Left ventricle myocardium superior (tissue), 1 donor: ENCODE results near the gene TMEM213. TPM values are rescaled to one million over a fixed set of nuclear protein-coding genes. Genes with fewer than 3 reads are reported as not detected.
"Not testable (repeated sequence)": the region's sequence is repeated elsewhere in the genome, so short reads cannot be mapped to it uniquely, and the experiment has no call there.

Source experiments
- ATAC-seq: fragments of 200-7000 bp; cut with Tn5 transposase; one replicate; pipeline ENCODE4 v1.9.1; 2020; ENCODE audit warnings: mild to moderate bottlenecking, moderate library complexity
- DNase-seq: peaks from one replicate; pipeline ENCODE4 v3.0.0-alpha.2; 2020
- intact Hi-C: fragments of 100-400 bp; cut with micrococcal nuclease; formaldehyde crosslinking; loops from one replicate; pipeline ENCODE4 v1.11.0; 2022
- total RNA-seq: library from RNA; stranded (reverse); fragmentation: NEBNext Ultra II Directional; extraction: Animal tissue kit (Norgen Biotek cat#: 25700); gene quantifications from one replicate; pipeline ENCODE4 v1.2.1, GENCODE V29; 2021
- donor health status: DM: no; HTN: yes; CAD: no; lungs with severe emphysema.

TMEM213 gene
- total RNA-seq, 1 donor from 2014 or later: not detected

DNA sequence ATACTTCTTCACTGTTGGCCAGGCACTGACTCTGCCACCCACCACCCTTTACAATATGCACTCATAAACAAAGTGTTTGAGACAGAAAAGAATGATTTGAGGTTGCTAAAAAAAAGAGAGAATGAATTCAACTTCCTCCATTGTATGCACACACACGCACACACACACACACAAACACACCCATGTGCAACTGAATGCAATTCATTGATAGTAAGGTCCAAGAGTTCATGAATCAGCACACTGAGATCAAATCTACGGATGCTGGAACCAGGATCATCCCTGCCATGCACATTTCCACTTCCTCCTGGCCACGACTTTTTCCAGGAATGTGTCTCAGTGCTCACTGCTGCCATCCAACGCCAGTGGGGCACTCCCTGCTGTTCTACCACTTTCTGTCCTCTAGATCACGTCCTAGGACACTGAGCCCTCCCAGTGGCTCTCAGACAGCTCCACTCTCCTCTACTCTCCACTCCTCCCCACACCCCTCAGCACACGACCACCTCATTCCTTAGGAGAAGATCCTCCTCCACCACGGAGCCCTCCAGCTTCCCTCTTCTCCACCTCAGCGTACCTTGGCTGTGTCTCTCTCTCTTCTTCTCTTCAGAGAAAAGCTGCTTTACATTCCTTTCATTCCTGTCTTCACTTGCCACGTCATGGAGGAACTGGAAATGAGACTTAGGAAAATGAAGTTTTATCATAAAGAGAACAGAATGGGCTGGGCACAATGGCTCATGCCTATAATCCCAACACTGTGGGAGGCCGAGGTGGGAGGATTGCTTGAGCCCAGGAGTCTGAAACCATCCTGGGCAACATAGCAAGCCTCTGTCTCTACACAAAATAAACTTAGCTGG lies 12.0 kb upstream of the TMEM213 start:
- intact Hi-C loops: no loop called here
- ATAC-seq (no peak), DNase-seq (no peak)

DNA sequence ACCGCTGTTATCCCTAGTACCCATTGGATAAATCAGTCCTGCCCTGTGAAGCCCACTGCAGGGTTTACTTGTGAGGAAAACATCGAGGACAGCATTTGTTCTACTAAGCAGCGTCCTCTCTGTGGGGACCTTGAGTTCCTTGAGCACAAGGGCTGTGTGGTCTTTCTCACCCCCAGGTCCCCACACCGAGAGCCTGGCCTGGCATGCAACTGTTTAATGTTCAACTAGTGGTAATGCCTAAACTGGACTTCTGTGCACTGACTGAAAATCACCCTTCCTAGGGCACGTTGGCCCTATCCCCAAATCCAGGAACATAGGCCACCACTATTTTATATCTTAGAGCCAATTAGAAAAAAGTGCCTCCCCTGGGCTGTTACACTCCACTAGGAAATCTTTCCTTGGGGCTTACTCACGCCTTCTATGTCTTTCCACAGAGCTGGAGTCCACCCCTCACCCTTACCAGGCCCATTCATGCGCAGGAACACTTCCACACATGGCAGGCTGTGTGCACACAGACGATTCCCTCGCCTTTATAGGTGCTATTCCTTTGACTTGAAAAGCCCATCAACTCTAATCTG lies 1.7 kb upstream of the TMEM213 start:
- intact Hi-C loops: no loop called here
- DNase-seq (no peak), ATAC-seq (no peak)

DNA sequence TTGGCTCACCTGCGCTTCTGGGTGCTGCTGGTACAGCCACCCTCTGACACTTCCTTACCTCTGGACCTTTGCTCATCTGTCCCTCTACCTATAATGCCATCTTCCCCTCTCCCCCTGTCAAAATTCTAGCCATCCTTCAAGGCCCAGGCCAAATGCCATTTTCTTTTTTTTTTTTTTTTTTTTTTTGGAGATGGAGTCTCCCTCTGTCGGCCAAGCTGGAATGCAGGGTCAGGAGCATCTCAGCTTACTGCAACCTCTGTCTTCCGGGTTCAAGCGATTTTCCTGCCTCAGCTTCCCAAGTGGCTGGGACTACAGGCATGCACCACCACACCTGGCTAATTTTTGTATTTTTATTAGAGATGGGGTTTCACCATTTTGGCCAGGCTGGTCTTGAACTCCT lies 748 bp upstream of the TMEM213 start:
- ATAC-seq, DNase-seq: not testable (repeated sequence)

DNA sequence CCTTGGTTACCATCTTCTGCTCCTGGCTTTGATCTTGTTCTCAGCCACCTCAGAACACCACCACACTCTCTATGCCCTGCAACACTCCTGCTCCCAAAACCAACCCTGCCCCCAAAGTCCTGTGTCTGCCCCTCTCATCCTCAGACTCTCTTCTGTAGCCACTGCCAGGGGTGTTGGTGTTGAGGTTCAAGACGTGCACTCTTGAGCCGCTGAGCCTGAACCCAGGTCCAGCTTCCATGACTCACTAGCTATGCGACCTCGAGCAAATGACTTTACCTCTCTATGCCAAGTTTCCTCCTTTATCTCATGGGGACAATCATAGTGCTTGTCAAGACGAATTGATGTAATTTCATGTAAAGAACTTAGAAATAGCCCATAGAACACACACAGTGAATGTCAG lies 1.0 kb downstream of the TMEM213 start:
- DNase-seq (no peak), ATAC-seq (no peak)
- intact Hi-C loops: no loop called here

More for the DNA sequence above, 748 bp upstream of the TMEM213 start:
- intact Hi-C loops: not testable (repeated sequence)

DNA sequence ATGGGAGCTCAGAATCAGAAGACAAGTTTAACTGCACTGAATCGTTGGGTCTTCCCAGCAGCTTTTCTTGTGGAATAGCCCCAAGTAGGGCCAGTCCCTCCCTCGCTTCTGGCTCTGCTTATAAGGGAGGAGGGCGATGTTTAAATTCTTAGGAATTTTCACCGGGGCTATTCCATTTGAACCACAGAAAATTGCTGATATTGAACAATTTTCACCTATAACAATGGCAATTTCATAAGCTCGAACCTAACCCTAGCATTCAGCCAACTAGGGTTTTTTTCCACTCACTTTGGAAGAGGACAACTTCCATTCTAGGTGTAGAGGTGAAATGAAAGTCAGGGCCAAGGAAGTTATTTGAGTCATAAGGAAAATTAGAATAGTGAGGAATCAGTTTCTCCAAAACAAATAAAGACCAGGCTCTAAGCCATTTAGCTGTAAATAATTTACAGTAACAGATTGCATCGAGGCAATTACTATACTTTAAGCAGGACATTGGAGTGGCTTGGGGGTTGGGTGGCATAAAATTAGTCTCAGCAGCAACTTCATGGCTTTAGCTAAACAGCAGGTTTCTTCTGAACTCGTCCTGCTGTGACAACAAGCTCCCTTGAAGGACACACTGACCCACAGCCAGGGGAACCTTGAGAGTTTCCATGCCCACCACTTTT lies 1.7 kb downstream of the TMEM213 start:
- no peak for ATAC-seq
- intact Hi-C loops: no loop called here

DNA sequence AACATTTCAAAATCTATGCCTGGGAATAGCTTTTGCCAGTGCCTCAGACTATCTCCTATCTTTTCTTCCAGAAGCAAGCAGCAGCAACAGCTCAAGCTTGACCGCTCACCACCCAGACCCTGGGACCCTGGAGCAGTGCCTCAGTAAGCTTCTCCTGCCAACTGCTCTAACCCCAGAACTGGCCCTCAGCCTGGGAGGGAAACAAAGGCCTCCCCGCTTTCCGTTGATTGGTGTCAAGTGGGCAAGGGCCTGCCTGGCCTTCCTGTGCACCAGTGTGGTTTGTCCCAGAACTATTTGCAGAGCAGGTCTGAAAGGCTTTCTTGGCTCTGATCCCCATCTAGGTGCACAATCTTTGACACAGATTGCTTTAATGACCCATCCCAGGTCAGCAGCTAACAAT lies 3.5 kb downstream of the TMEM213 start:
- ATAC-seq (no peak), DNase-seq (no peak)
- intact Hi-C loops: no loop called here

More for the DNA sequence above, 1.7 kb downstream of the TMEM213 start:
- DNase-seq: no peak

DNA sequence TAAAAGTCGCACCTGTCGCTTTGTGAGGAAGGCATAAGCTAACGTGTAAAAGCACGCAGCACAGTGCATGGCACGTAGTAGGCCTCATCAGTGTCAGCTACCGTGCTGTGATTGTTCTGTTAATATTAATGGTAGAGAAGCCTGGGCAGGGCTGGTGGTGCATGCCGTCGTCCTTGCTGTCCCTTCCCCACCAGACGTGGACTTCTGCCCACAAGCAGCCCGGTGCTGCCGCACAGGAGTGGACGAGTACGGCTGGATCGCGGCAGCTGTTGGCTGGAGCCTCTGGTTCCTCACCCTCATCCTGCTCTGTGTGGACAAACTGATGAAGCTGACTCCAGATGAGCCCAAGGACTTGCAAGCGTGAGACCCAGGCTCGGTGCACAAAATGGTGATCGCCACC lies 4.9 kb downstream of the TMEM213 start:
- ATAC-seq (no peak), DNase-seq (no peak)
- intact Hi-C loops: no loop called here

DNA sequence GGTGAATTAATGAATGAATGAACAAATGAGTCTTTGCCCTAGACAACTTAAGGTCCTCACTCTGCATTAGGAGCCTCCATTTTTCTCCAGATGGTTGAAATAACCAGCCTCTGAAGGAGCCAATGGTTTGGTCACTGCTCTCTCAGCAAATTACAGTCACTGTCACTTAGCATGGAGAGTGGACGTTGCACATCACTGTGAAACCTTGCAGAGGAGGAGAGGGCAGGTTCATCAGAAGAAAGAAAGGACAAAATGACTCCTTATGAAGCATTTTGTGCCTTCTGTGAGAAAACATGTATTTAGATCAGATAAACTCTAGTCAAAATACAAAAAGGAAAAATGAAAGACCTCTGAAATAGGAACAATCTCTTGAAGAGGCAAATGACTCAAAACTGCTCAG lies 6.8 kb downstream of the TMEM213 start:
- intact Hi-C loops: no loop called here
- ATAC-seq (no peak), DNase-seq (no peak)

DNA sequence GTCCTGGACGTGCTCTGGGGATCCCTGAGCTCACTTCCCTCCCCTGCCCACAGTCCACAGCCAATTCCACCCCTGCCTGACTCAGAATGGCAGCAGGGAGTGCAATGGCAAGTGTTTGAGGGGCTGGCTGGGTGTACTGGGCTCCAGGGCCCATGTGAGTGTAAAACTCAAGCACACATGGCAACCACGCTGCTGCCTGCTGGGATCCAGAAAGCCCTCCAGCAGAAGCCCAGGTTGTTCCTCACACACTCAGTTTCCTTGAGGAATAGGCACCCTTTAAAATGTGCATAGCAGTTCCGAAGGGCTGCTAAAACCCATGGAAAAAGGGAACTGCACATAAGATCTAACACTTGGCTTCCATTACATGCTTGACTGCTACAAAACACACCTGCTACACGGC lies 11.6 kb downstream of the TMEM213 start:
- no peak for DNase-seq
- intact Hi-C loops: no loop called here
- ATAC-seq: no peak

DNA sequence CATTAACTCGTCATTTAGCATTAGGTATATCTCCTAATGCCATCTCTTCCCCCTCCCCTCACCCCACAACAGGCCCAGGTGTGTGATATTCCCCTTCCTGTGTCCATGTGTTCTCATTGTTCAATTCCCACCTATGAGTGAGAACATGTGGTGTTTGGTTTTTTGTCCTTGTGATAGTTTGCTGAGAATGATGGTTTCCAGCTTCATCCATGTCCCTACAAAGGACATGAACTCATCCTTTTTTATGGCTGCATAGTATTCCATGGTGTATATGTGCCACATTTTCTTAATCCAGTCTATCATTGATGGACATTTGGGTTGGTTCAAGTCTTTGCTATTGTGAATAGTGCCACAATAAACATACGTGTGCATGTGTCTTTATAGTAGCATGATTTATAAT lies 13.5 kb downstream of the TMEM213 start:
- intact Hi-C loops, ATAC-seq: not testable (repeated sequence)

DNA sequence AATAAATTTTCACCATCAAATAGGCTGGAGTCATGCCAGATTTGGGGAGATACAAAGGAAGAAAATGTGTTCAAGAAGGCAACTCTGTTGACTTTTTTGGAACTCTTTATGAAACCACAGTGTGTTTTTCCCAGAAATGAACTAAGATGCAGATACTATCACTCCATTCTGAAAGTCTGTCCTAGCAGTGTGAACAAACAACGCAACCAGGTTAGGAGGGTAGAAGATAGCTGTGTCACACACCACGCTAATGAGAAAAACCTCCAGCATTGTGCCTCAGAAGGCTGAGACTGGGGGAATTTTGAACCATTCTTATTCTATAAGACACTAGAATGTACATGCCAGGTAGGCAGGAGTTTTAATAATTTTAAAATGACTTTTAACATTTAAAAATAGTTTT lies 16.2 kb downstream of the TMEM213 start:
- intact Hi-C loops: no loop called here
- DNase-seq (no peak), ATAC-seq (no peak)

More for the DNA sequence above, 13.5 kb downstream of the TMEM213 start:
- not testable (repeated sequence) for DNase-seq

DNA sequence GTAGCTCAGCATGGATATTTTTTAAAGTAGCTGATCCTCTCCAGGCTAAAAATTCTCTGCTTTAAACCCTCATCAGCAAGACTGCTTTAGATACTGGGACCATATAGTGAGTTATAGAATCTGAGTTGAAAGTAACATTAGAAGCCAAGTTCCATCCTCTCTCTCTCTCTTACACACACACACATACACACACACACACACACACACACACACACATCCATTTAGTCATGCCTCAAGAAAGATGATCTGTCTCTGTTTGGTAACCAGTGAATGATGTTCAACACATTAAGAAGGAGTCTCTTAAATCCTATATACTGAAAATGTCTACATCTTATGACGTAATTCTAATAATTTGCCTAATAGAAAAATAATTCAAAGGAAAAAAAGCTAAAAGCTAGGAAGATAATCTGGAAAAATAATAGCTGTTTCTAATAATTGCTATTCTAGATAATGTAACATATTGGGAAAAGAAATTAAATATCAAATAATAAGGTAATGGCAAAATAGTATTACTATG lies 17.1 kb downstream of the TMEM213 start:
- DNase-seq: no peak
- no peak for ATAC-seq
- intact Hi-C loops: no loop called here

DNA sequence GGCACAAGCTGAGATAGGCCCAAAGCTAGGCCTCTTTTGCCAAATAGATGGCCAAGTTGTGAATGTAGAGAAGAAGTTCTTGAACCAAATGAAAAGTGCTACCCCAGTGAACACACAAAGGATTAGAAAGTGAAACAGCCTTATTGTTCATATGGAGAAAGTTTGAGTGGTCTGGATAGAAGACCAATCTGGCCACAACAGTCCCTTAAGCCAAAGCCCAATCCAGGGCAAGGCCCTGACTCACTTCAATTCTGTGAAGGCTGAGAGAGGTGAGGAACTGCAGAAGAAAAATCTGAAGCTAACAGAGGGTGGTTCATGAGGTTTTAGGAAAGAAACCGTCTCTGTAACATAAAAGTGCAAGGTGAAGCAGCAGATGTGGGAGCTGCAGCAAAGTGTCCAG lies 18.9 kb downstream of the TMEM213 start:
- intact Hi-C loops: no loop called here
- no peak for ATAC-seq
- no peak for DNase-seq

DNA sequence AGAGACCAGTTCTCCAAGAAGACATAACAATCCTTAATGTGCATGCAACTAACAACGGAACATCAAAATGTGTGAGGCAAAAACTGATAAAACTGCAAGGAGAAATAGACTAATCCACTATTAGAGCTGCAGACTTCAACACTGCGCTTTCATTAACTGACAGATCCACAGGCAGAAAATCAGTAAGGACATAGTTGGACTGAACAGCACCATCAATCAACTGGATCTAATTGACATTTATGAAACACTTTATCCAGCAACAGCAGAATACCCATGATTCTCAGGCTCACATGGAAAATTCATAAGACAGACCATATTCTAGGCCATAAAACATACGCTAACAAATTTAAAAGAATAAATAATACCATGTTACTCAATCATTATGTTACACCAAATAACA lies 21.8 kb downstream of the TMEM213 start:
- DNase-seq (no peak), ATAC-seq (no peak)
- intact Hi-C loops: no loop called here

DNA sequence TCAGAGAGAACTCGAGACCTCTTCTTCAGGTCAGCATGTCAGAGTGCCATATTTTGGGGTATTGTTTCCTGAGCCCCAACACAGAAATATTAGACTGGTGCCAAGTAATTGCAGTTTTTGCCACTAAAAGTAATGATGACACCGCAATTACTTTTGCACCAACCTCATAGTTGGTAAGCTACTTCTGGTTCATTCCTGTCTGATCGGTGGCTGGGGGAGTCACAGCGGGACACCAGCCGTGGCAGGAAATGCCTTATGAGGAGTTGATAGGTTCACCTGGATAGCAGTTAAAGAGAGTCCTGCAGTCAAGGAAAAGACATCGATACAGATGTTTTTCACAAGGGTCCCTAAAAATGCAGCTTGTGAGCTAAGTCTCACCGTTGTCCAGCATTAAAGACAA lies 24.1 kb downstream of the TMEM213 start:
- DNase-seq: no peak
- intact Hi-C loops: no loop called here

DNA sequence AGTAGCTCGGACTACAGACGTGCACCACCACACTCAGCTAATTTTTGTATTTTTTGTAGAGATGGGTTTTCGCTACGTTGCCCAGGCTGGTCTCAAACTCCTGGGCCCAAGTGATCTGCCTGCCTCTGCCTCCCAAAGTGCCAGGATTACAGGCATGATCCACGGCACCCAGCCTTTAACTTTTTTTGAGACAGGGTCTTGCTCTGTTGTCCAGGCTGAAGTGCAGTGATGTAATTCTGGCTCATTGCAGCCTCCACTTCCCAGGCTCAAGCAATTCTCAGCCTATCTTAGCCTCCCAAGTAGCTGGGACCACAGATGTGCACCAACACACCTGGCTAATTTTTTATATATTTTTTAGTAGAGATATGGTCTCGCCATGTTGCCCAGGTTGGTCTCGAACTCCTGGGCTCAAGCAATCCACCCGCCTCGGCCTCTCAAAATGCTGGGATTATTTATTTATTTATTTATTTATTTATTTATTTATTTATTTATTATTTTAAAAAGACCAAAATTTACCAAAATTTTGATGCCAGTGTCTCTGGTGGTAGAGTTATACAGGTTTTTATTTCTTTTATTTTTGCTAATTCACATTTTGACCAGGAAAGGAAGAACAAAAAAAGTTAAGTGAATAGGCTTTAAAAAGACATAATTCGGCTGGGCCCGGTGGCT lies 25.2 kb downstream of the TMEM213 start:
- DNase-seq: no peak
- intact Hi-C loops: no loop called here
- no peak for ATAC-seq

More for the DNA sequence above, 24.1 kb downstream of the TMEM213 start:
- no peak for ATAC-seq

DNA sequence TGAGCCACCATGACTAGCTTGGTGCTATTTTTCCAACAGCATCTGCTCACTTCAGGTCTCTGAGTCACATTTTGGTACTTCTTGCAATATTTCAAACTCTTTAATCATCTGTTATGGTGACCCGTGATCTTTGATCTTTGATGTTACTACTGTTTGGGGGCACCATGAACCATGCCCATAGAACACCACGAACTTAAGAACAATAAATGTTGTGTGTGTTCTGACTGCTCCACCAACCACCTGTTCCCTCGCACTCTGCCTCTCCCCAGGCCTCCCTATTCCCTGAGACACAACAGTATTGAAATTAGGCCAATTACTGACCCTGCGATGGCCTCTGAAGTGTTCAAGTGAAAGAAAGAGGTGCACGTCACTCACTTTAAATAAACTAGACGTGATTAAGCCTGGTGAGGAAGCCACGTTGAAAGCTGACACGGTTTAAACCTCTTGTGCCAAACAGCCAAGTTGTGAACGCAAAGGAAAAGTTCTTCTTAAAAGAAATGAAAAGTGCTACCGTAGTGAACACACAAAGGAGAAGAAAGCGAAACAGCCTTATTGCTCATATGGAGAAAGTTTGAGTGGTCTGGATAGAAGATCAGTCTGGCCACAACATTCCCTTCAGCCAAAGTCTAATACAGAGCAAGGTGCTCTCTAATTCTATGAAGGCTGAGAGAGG lies 27.4 kb downstream of the TMEM213 start:
- ATAC-seq (no peak), DNase-seq (no peak)

DNA sequence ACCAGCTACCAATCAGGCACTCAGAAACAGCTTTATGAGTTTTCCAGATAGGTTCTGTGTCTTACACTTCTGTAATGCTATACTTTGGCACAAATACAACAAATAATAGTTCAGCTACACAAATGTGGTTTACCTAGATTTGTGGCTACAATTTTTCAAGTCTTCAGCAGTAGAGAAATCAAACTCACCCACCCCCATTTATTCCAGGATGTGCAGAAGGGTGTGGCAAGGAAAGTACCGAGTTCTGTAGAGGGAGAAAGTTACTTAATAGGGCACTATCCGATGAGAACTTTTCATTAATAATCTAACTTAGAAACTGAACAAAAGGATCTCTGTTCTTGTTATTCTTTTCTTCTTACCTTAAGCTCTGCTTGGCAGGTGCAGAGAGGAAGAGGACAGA lies 30.5 kb downstream of the TMEM213 start:
- intact Hi-C loops: no loop called here
- DNase-seq (no peak), ATAC-seq (no peak)

More for the DNA sequence above, 27.4 kb downstream of the TMEM213 start:
- intact Hi-C loops: no loop called here

DNA sequence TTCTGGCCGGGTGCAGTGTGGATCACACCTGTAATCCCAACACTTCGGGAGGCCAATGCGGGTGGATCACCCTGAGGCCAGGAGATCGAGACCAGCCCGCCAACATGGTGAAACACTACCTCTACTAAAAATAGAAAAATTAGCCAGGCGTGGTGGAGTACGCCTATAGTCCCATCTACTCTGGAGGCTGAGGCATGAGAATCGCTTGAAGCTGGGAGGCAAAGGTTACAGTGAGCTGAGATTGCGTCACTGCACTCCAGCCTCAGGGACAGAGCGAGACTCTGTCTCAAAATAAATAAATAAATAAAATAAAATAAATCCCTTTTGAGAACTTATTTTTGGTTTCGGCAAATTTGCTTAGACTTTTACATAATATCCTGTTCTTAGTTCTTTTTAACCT lies 31.5 kb downstream of the TMEM213 start:
- DNase-seq: no peak
- intact Hi-C loops: no loop called here
- ATAC-seq: no peak
